Measurements from ENCODE around the gene SETBP1.

SETBP1 gene

GRCh38 chr18:44766450-44766849, 85.8 kb downstream of the SETBP1 start:
- DNase-seq (ENCODE audit: low spot score) = no peak
- in situ Hi-C loops (cut with MboI; ENCODE audit: low sequenced_read_pairs, unreplicated experiment) = no loop called here

GRCh38 chr18:44767807-44768206, 87.1 kb downstream of the SETBP1 start:
- TF ChIP-seq CTCF (IDR thresholded peaks at IDR 0.05; ENCODE audit: borderline replicate concordance, control extremely low read depth, extremely low read depth, insufficient read depth, missing control alignments) = no peak
- in situ Hi-C loops (cut with MboI; ENCODE audit: low sequenced_read_pairs, unreplicated experiment) = no loop called here
- no peak for DNase-seq (ENCODE audit: low spot score)

More at GRCh38 chr18:44766450-44766849, 85.8 kb downstream of the SETBP1 start:
- TF ChIP-seq CTCF (IDR thresholded peaks at IDR 0.05; ENCODE audit: borderline replicate concordance, control extremely low read depth, extremely low read depth, insufficient read depth, missing control alignments) = no peak

- TF ChIP-seq CTCF (IDR thresholded peaks at IDR 0.05; ENCODE audit: borderline replicate concordance, control extremely low read depth, extremely low read depth, insufficient read depth, missing control alignments) = no peak
- in situ Hi-C loops (cut with MboI; ENCODE audit: low sequenced_read_pairs, unreplicated experiment) = no loop called here
Measured at GRCh38 chr18:44770641-44771040, 90.0 kb downstream of the SETBP1 start.

GRCh38 chr18:44771572-44771955, 90.9 kb downstream of the SETBP1 start:
- no peak for TF ChIP-seq CTCF (IDR thresholded peaks at IDR 0.05; ENCODE audit: borderline replicate concordance, control extremely low read depth, extremely low read depth, insufficient read depth, missing control alignments)
- no peak for DNase-seq (ENCODE audit: low spot score)
- in situ Hi-C loops (cut with MboI; ENCODE audit: low sequenced_read_pairs, unreplicated experiment) = no loop called here

More at GRCh38 chr18:44770641-44771040, 90.0 kb downstream of the SETBP1 start:
- no peak for DNase-seq (ENCODE audit: low spot score)

GRCh38 chr18:44771956-44772917, 91.5 kb downstream of the SETBP1 start:
- no peak for TF ChIP-seq CTCF (IDR thresholded peaks at IDR 0.05; ENCODE audit: borderline replicate concordance, control extremely low read depth, extremely low read depth, insufficient read depth, missing control alignments)
- no peak for DNase-seq (ENCODE audit: low spot score)
- in situ Hi-C loops (cut with MboI; ENCODE audit: low sequenced_read_pairs, unreplicated experiment) = no loop called here

GRCh38 chr18:44773640-44774155, 93.0 kb downstream of the SETBP1 start:
- no peak for TF ChIP-seq CTCF (IDR thresholded peaks at IDR 0.05; ENCODE audit: borderline replicate concordance, control extremely low read depth, extremely low read depth, insufficient read depth, missing control alignments)
- in situ Hi-C loops (cut with MboI; ENCODE audit: low sequenced_read_pairs, unreplicated experiment) = no loop called here
- DNase-seq (ENCODE audit: low spot score) = no peak

All from GM13976 (cell line).